Measurements from ENCODE around the gene CC2D2B.
A peak's percentile ranks its signal among the peaks of the same experiment; 100 is the strongest.
"Not testable (repeated sequence)": the region's sequence is repeated elsewhere in the genome, so short reads cannot be mapped to it uniquely, and the experiment has no call there.

CC2D2B gene

DNA sequence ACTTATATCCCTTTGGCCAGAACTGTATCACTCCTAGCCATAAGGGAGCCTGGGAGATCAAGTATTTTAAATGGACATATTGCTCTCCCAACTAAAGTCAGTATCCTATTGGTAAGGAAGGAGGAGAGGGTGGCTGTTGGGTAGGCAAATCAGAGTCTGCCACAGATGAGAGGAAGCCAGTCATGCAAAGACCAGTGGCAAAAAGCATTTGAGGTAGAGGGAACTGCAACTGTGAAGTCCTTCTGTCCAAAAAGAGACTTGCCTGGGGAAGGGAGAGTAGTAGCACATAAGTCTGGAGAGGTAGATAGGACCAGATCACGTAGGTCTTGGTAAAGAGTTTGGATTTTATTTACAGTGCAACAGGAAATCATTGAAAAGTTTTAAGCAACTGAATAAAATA is 126.8 kb downstream of the CC2D2B start:
- DNase-seq = no peak

DNA sequence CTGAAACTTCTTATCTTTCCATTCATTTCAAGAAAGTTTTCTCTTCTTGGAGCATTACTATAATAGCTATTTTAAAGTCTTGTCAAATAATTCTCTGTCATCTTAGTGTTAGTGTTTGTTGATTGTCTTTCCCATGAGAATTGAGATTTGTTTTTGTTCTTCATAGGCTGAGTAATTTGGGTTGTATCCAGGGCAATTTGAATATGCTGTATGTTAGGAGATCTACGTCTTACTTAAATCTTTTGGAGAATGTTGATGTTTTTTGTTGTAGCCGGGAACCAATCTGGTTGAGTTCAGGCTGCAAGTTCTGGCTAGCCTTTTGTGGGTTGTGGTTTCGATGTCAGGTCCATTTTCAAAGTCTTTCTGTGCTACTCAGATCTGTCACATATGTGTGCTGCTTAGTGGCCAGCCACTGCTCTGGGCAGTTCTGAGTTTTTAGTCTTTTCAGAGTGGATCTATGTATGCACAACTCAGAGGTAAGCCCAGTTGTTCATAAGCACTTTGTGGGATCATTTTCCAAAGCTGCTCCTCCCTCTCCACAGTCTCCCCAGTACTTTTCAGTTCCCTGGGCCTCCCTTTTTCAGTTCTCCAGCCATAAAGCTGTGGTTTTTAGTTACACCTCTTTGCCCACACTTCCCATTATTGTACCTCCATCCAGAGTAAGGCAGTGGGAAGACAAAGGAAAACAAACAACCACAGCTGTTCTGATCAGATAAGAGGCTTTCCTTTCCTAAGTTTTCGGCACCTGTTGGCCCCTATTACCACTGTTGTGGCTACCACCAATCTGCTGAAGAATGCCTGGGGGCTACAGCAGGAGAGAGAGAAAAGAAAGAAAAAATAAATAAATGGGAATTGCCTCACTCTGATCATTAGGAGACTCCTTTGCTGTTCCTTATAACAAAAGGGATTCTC is 131.0 kb downstream of the CC2D2B start:
- no peak for DNase-seq

DNA sequence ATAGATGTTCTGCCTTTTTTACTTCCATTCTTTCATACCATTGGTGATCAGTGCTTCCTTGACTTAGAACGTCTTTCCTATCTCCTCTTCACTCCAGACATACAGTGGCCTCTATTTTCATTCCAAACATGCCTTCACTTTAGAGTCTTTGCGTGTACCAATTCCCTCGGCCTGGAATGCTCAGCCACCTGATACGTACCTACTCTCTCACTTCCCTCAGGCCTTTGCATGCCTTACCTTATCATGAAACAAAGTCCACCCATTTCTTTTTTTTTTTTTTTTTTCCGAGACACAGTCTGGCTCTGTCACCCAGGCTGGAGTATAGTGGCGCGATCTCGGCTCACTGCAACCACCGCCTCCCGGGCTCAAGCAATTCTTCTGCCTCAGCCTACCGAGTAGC is 133.4 kb downstream of the CC2D2B start:
- DNase-seq = no peak

DNA sequence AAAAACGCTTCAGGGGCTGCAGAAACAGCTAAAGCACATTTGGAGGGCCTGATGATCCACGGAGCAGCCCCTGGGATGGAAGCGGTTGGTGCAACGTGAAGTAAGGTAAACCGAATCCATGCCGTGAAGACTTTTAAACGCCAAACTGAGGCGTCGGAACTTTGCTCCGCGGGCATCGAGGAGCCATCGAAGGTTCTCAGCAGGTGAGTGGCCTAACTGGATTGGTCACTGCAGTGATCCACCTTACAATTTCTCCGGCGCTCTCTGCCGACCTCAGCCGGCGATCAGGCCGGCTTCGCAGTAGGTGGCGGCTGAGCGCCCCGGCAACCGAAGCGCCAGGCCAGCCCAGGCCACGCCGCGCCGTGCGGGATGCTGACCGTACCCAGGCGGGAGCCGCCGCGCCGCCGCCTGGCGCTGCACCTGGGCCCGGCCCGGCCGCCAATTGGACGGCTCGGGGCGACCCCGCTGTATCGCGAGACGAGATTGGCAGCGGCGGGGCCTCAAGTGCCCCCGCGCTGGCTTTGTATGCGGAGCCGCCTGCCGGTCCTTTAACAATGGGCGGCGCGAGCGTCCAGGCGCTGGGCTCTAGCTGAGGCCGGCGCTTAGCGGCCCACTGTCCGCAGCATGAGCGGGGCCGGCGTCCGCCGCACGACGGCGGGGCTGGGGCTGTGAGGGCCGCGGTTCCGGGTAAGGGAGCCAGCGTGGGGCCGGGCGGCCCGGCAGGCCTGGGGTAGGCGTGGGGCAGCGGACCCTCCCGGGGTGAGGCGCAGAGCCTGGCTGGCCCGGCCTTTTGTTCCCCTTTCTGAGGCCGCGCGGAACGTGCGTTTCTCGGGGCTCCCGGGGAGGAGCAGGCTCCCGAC is 135.5 kb downstream of the CC2D2B start, which contains the start of gene CCNJ:
TSS of gene CCNJ (plus strand) at position 551 of the 860 bp plus-strand sequence. CDS start 811 bp downstream, outside the sequence.
- peak; percentile 93 for DNase-seq

DNA sequence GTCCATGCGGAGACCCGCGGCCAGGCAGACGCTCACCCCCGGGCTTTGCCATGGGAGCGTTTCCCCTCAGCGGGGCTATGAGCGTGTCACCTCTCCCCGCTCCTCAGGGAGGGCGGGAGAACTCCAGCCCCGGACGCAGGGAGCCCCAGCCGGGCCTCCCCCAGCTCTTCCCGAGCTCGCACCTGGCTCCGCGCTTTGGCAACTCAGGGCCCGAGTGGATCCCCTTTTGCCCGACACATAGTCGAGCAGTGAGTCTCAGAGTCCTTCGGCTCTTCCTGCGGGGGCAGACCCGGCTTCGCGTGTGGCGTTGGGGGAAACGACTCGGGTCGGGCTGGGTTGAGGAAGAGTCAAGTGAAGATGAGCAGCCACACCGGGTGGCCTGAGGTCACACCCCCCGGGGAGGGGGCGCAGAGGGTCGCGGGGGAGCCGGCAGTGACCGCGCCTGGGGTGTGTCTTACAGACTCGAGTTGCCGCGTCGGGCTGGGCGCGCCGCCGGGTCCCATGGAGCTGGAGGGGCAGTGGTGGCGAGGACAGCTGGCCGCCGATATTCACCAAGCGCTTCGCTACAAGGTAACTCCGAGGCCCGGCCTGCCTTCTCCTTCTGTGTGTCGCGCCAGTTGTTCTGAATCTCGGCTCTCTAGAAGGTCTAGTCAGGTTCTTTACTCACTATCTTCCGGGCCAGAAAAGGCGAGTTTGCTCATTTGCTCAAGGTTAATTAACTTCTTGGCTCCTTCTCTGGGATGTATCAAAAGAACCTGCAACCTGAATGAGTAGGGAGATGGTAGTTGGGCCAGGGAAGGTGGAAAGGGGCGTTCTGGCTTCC is 136.3 kb downstream of the CC2D2B start:
- peak; percentile 74 for DNase-seq

DNA sequence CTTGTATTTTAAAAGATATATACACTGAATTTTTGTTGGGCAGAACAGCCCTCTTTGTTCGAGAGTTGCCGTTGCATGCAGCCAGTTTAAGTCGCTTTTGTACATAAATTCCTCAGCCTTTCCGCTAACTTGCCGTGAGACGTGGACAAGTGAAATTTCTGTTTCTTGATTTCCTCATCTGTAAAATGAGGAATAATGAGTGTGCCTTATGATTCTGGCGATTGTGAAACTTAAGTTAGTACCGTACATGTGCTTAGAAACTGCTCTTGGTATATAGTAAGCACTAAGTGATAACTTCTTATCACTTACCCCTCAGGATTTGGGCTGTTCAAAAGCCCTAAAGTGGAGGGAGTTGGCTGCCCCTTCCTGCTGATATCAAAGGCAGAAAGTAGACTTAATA is 137.0 kb downstream of the CC2D2B start:
- no peak for DNase-seq

DNA sequence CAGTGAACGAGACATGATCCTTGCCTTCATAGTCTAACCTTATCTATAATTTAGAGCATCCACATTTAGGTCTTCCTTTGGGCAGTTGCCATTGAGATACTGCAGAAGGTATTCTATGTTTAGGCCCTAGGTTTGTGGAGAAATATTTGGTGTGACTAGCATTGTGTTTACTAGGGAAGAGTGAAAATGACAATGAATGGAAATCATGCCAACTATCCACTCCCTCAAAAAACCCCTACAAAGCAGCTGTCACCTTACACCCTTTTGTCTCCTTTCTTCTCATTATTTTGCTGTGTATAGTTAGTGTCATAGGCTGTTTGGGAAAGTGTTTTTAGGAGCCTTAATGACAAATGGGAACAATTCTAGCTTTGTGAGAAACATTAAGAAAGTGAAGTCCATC is 138.8 kb downstream of the CC2D2B start:
- no peak for DNase-seq

DNA sequence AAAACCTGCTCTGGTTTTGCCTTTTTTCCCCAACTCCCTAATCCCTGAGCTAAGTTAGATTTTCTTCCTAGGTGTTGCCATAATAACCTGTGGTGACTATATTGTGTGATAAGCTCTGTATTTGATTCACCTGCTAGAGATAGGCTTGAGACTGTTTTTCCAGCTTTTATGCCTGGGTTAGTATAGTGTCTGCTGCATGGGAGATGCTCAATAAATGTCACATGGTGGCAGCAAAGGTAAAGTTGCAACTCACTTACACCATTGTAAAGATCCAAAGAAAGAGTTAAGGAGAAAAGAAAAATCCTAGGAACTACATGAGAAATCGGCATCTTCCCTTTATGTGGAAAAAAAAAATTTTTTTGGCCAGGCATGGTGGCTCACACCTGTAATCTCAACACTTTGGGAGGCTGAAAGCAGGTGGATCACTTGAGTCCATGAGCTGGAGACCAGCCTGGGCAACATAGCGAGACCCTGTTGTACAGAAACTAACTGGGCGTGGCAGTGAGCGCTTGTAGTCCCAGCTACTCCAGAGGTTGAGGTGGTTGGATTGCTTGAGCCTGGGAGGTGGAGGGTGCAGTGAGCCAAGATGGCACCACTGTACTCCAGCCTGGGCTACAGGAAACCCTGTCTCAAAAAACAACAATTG is 139.4 kb downstream of the CC2D2B start:
- no peak for DNase-seq

DNA sequence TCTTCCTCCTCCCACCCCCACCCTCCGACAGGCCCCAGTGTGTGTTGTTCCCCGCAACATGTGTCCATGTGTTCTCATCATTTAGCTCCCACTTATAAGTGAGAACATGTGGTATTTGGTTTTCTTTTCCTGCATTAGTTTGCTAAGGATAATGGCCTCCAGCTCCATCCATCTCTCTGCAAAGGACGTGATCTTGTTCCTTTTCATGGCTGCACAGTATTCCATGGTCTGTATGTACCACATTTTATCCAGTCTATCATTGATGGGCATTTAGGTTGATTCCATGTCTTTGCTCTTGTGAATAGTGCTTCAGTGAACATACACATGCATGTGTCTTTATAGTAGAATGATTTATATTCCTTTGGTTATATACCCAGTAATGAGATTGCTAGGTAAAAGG is 140.2 kb downstream of the CC2D2B start:
- DNase-seq = not testable (repeated sequence)

DNA sequence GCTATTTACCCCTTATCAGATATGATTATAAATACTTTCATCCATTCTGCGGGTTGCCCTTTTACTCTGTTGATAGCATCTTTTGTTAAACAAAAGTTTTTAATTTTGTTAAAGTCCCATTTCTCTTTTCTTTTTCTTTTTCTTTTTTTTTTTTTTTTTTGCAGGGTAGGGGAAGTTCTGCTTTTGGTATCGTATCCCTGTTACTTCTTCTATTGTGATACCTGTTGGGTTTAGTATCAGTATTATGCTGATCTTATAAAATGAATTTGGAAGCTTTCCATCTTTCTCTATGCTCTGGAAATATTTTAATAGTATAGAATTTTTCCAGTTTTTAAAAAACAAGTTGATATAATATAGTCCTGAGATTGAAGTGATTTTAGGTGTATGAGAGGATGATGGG is 141.6 kb downstream of the CC2D2B start:
- no peak for DNase-seq

DNA sequence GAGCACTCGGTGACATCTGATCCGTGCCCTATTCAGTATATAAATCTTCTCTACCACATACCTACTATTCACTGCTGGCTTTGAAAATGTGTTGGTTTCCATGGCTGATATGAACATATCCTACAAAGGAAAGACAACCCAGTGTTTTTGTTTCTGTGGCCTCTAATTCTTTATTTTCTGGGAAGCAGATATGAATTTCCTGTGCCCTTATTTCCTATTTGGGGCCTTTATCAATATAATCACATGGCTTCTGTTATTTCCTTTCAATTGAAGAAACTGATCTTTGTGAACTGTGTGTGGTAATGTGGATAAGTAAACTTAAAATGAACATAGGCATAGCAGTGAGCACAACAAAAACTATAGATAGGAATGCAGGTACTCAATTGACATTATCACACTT is 146.2 kb downstream of the CC2D2B start:
- DNase-seq = no peak

DNA sequence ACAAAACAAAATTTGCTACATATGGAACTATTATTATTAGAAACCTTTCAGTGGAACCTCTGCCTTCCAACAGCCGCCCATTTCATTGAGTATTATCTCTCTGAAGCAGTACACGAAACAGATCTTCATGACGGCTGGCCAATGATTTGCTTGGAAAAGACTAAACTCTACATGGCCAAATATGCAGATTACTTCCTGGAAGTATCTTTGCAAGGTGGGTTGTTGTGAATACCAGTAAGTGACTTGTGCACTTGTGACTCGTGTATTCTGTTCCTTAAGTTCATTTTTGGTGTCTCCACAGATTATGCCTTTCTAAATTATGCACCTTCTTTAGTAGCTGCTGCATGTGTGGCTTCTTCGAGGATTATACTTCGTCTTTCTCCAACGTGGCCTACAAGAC is 149.0 kb downstream of the CC2D2B start:
- DNase-seq = no peak

DNA sequence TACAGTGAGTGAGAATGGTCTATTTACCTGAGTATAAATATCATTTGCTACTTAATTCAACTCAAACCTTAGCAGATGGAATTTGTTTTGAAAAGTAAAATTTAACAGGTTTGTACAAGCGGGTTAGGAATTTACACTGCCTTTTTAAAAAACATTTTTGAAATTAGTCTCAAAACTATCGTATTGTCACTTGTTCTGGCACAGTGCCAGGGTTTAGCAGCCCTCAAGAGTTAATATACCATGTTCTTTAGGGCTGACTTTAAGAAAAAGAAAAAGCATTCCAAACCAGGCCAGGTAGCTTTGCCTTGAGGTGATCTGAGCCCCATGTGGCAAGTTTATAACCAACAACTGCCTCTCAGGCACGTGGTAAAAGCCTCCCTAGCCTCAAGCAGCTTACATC is 153.5 kb downstream of the CC2D2B start:
- no peak for DNase-seq

DNA sequence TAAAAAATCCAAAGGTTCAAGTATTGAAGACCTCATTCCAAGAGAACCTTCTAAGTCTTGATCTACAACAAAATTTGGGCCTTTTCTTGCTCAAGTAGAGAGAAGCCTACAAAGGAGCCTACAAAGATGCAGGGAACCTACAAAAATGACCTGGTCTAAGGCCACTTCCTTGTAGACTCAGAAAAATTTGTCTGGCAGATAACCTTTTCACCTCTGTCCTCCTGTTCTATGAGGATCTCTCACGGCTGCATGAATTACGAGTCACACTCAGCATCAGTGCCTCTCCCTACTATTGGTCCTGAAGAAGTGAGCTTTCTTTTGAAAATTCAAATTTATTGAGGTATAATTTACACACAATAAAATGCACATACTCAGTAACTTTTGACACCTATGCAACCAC is 164.9 kb downstream of the CC2D2B start:
- no peak for DNase-seq

DNA sequence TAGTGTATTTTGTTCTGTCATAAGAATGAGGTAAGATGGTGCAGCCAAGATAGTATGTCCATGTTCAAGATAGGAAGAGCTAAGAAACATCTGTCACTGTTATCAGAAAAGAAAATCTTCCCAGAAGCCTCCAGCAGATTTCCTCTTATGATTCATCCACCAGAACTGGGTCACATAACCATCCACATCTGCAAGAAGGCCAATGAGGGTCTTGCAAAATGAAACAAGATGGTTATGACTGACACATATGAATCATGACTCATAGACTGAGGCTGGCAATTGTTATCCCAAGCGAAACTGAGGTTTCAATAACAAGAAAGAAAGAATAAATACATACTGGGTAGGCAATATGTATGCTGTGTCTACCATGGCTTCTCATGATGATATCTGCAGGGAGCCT is 165.9 kb downstream of the CC2D2B start:
- DNase-seq = no peak

DNA sequence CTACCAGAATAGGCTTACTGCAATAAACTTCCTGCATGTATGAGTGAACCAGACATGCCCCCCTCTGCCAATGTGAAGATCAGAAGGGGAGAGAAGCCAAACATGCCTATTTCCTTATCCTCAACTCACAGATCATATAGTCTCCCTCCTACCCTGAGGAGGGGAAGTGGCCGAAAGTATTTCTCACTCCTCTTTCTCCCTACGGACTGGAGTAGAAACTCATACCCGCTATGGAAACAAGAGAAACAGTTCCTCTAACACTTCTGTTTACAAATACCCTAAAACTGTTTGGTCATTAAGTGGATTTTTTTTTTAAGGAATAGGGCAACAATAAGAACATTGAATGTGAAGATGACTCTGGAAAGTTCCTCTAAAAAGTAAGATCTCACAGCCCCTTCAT is 167.0 kb downstream of the CC2D2B start:
- DNase-seq = no peak

DNA sequence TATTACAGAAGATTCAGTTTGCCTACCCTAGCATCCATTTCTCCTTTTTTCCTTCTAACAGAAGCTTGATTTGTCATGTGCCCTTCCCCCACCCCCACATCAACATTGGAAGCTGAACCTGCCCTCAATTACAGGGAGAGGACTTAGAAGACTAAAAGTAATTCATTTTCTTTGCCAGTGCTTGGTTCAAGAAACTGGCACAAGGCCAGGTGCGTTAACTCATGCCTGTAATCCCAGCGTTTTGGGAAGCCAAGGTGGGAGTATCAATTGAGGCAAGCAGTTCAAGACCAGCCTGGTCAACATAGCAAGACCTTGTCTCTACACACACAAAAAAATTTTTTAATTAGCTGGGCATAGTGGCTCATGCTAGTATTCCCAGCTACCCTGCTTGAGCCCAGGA is 168.2 kb downstream of the CC2D2B start:
- no peak for DNase-seq

DNA sequence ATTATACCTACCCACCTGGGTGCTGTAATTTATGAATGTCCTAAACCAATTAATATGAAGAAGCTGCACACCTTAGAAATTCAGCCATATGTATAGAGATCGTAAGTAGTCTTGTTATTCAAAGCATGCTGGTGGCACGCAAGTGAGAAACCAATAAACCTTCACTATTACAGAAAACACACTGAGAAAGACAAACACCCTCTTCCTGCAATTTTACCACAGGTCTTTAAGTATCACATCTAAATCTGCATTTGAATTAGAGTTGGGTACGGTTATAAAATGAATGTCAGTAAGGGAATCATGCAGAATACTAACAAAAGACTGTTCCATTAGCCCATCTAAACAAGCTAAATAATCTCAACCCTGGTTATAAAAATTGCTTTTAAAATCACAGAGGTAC is 169.4 kb downstream of the CC2D2B start:
- DNase-seq = no peak

DNA sequence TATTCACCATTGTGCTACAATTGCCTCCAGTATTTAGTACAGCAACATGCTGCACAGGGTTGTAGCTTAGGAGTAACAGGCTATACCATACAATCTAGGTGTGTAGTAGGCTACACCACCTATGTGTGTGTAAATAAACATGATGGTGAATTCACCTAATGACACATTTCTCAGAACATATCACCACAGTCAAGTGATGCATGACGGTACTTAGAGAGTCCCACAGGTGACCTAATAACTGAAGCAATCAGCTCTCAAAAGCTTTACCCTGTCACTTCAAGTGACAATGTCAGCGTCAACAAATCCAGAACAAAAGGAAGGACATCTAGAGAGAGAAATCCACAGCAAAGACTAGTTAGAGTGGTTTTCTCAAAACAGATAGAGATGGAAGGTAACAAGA is 174.4 kb downstream of the CC2D2B start:
- DNase-seq = no peak
